Thoracic aorta (tissue), 2 donors: ENCODE measurements around the gene PROX2. TPM values are rescaled to one million over a fixed set of nuclear protein-coding genes. Genes with fewer than 3 reads are reported as not detected.

Experiments used
- ATAC-seq: fragments of 150-250 bp; one replicate; pipeline ENCODE4 v1.8.0; 2017; ENCODE audit warnings: low read depth; ENCODE audit not compliant: insufficient number of reproducible peaks, low FRiP score
- DNase-seq: peaks from one replicate; pipeline ENCODE4 v3.0.0-alpha.2; 2020; ENCODE audit warnings: low spot score
- H3K27ac ChIP-seq, 2 donors: fragments of 200-600 bp; sonication (generic); 1 replicate in 1 of 2; 2 replicates in 1 of 2; pipeline ENCODE4 v1.5.1; 2016; ENCODE audit warnings: mild to moderate bottlenecking in 2 of 2, moderate library complexity in 2 of 2
- H3K27me3 ChIP-seq: fragments of 200-600 bp; sonication (generic); replicated peaks from 2 replicates; pipeline ENCODE4 v1.6.0; 2016; ENCODE audit warnings: mild to moderate bottlenecking; ENCODE audit not compliant: insufficient read depth
- H3K36me3 ChIP-seq: fragments of 200-600 bp; sonication (generic); one replicate; pipeline ENCODE4 v1.5.1; 2016
- H3K4me1 ChIP-seq, 2 donors: fragments of 200-600 bp; sonication (generic); 1 replicate in 1 of 2; 2 replicates in 1 of 2; pipeline versions ENCODE4 v1.5.1 to v1.6.0; 2016; ENCODE audit warnings: low read depth in 2 of 2, mild to moderate bottlenecking in 1 of 2; ENCODE audit not compliant: control insufficient read depth in 1 of 2
- H3K4me3 ChIP-seq: fragments of 200-600 bp; sonication (generic); 2 replicates; pipeline ENCODE4 v1.5.1; 2016; ENCODE audit warnings: mild to moderate bottlenecking
- H3K9me3 ChIP-seq: fragments of 200-600 bp; sonication (generic); 2 replicates; pipeline ENCODE4 v1.5.1; 2016
- total RNA-seq, 2 donors: library from RNA; depleted of rRNA; stranded (reverse); fragments of >200 nt; gene quantifications; one replicate each; pipeline versions ENCODE4 v1.1.0 to v1.2.3, GENCODE V29; 2016
- TF ChIP-seq, protein P1 (sequence below): fragments of 200-600 bp; sonication (generic); IDR thresholded peaks from one replicate; pipeline ENCODE4 v1.5.1; 2019; ENCODE audit warnings: antibody characterized with exemption

PROX2 gene
- total RNA-seq, 2 donors from 2014 or later: not detected

DNA sequence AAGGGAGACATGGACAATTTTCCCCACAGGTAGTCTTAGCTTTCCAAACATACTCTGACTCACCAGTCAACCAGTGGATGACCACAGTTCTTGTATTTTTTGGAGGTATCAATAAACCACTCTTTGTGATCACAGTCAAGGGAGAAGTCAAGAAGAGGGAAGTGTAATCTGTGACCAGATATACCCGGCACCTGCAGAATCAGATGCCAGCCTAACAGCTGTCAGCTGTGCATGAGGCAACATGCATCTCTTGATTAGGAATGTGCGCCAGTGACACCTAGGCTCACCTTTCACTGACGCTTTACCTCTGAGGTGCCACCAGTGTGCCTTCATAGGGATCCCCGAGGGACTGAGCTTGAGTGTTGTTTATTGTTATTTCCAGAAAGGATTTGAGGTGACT, 20.0 kb downstream of the PROX2 start:
- H3K4me3 ChIP-seq: no peak overlapping the region
- H3K36me3 ChIP-seq: no peaks in the 10 kb centered on the region
- H3K4me1 ChIP-seq: peaks cover 6 to 18% of the 10 kb centered on the region in 2 donors
- DNase-seq: no peak
- ATAC-seq: no peak
- no peaks in the 10 kb centered on the region for H3K27me3 ChIP-seq
- TF ChIP-seq, protein P1, sequence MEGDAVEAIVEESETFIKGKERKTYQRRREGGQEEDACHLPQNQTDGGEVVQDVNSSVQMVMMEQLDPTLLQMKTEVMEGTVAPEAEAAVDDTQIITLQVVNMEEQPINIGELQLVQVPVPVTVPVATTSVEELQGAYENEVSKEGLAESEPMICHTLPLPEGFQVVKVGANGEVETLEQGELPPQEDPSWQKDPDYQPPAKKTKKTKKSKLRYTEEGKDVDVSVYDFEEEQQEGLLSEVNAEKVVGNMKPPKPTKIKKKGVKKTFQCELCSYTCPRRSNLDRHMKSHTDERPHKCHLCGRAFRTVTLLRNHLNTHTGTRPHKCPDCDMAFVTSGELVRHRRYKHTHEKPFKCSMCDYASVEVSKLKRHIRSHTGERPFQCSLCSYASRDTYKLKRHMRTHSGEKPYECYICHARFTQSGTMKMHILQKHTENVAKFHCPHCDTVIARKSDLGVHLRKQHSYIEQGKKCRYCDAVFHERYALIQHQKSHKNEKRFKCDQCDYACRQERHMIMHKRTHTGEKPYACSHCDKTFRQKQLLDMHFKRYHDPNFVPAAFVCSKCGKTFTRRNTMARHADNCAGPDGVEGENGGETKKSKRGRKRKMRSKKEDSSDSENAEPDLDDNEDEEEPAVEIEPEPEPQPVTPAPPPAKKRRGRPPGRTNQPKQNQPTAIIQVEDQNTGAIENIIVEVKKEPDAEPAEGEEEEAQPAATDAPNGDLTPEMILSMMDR: no peak
- no peak overlapping the region for H3K27ac ChIP-seq
- no peaks in the 10 kb centered on the region for H3K9me3 ChIP-seq

DNA sequence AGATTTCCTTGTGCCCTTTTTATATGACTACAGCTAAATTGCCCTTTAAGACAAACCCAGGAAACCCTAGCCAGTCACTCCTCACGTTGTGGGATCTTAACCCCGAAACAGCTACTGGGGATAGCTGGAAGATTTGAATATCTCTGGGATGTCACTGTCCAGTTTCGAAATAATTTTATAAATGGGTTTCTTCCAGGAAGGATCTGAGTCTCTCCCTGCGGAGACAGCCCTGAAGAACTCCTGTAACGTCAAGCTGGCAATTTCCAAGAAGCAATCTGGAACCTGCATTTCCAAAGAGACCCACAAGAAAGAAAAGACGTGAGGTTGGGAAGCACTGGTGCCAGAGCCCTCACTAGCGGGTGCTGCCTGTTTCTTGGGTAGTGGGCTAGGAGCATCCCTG, 20.9 kb downstream of the PROX2 start:
- Histone ChIP-seq H3K36me3 (no peaks in the 10 kb centered on the region), H3K27ac (no peak overlapping the region), H3K4me3 (no peak overlapping the region), H3K27me3 (no peaks in the 10 kb centered on the region), H3K4me1 (peaks cover 6 to 11% of the 10 kb centered on the region in 2 donors), H3K9me3 (no peaks in the 10 kb centered on the region)
- ATAC-seq: no peak
- DNase-seq: no peak
- TF ChIP-seq, protein P1: no peak

DNA sequence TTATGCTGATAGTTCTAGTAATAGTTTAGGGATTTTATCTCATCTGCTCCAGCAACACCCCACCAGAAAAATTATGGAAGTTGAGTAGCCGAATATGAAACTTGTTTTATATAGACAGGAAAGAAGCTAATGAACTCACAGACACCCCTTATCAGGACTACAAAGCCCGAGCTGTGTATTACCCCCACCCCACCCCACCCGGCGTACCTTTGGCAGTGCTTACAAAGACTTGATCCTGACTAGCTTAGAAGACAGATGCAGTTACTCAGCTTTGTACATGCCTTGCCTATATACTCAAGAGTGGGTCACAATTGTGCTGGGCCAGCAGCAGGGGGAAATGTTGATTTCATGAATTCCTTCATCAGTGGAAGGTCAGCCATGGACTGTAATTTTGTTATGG, 22.4 kb downstream of the PROX2 start:
- TF ChIP-seq, protein P1: no peak
- DNase-seq: no peak
- peaks cover 6 to 11% of the 10 kb centered on the region in 2 donors for H3K4me1 ChIP-seq
- H3K9me3 ChIP-seq: no peaks in the 10 kb centered on the region
- H3K36me3 ChIP-seq: no peaks in the 10 kb centered on the region
- ATAC-seq: no peak
- no peak overlapping the region for H3K4me3 ChIP-seq
- H3K27me3 ChIP-seq: no peaks in the 10 kb centered on the region
- no peak overlapping the region for H3K27ac ChIP-seq

DNA sequence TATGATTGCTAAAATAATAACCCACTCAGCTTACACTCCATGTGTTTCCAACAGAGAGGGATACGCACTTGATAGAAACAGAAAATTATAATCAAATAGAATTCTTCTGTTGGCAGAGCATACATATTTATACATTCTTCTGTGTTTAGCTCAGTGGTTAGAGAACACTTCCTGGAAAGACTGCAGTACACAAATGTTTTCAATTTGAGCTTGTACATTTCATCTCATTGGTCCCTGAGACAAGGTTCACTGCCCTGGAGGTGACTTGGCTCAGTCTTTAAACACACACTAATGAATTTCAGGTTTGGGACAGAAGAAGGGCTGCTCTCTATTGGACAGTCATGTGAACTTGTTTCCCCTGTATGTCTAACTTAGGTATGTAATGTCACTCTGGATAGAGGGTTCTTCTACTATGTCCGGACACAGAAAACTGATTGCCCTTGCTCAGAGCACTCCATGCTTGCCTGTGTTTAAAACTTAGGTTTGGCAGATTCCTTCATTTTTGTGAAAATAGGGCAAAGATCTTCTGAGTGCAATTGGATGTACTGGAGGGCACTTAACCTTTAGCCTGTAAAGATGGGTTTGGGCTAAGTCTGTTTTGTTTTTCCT, 22.9 kb downstream of the PROX2 start:
- ATAC-seq (no peak), DNase-seq (no peak)
- no peak overlapping the region for H3K27ac ChIP-seq
- H3K4me1 ChIP-seq: peaks cover 6 to 11% of the 10 kb centered on the region in 2 donors
- no peaks in the 10 kb centered on the region for H3K36me3 ChIP-seq
- TF ChIP-seq, protein P1: no peak
- H3K9me3 ChIP-seq: no peaks in the 10 kb centered on the region
- no peak overlapping the region for H3K4me3 ChIP-seq
- no peaks in the 10 kb centered on the region for H3K27me3 ChIP-seq

DNA sequence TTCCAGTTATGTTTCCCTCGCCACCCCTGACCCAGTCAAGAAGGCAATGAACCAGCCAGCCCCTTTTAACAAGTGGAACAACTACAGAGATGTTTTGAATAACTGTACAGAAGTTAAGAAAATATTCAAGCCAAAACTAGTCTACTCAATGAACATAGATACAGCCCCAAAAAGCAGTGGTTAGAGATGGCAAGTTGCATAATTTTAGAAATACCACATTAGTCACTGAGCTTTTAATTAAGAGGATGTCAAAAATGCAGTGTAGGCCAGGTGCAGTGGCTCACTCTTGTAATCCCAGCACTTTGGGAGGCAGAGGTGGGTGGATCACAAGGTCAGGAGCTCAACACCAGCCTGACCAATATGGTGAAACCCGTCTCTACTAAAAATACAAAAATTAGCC, 27.2 kb downstream of the PROX2 start:
- Histone ChIP-seq H3K4me1 (peaks cover 6 to 9% of the 10 kb centered on the region in 2 donors), H3K27ac (no peak overlapping the region), H3K27me3 (no peaks in the 10 kb centered on the region), H3K36me3 (no peaks in the 10 kb centered on the region), H3K4me3 (no peak overlapping the region), H3K9me3 (no peaks in the 10 kb centered on the region)
- TF ChIP-seq, protein P1: no peak
- ATAC-seq: no peak
- DNase-seq: no peak
